ENCODE data around the gene PCOLCE2. TPM values are rescaled to one million over a fixed set of nuclear protein-coding genes. Genes with fewer than 3 reads are reported as not detected.

The PCOLCE2 gene
- total and polyA plus RNA-seq, 2 experiments from 2014 or later, result 45.4 to 46.4 TPM

- Histone ChIP-seq H2AFZ (no peak overlapping the region), H3K27me3 (replicated peaks; ENCODE audit: insufficient read depth) (no peaks in the 10 kb centered on the region), H3F3A (ENCODE audit: insufficient read depth) (peaks cover 3% of the 10 kb centered on the region), H3K79me2 (ENCODE audit: insufficient read depth) (no peaks in the 10 kb centered on the region), H3K27ac (no peak overlapping the region), H3K4me1 (ENCODE audit: insufficient read depth) (peaks cover 19% of the 10 kb centered on the region), H3K9ac (no peak overlapping the region), H3K36me3 (ENCODE audit: low read depth) (no peaks in the 10 kb centered on the region), H4K20me1 (ENCODE audit: insufficient read depth) (no peaks in the 10 kb centered on the region), H3K4me3 (no peak overlapping the region), H3K9me2 (ENCODE audit: insufficient read depth) (no peaks in the 10 kb centered on the region), H3K9me3 (ENCODE audit: low read depth) (no peaks in the 10 kb centered on the region), H3K4me2 (ENCODE audit: unreplicated experiment) (no peak overlapping the region)
- DNase-seq, result no peak
- in situ Hi-C loops (cut with MboI), result no loop called here
- TF ChIP-seq EZH2 (IDR thresholded peaks at IDR 0.05; ENCODE audit: insufficient read depth, poor library complexity, severe bottlenecking) (no peak), EZH2phosphoT487 (IDR thresholded peaks at IDR 0.05; ENCODE audit: insufficient read depth, low read depth) (no peak)
- 71 to 84% methylated on average over 3 of the region's 3 CpGs for WGBS, 2 experiments (ENCODE audit: low coverage in 1 of 2, low lambda C conversion rate in 2 of 2, missing lambda C conversion rate in 2 of 2)
These were observed 9.7 kb upstream of the PCOLCE2 start for GRCh38 chr3:142898346-142899213.

- no peak overlapping the region for H3K4me2 ChIP-seq (ENCODE audit: unreplicated experiment)
- H3K27ac ChIP-seq, result no peak overlapping the region
- H3K79me2 ChIP-seq (ENCODE audit: insufficient read depth), result no peaks in the 10 kb centered on the region
- no peak for TF ChIP-seq EZH2 (IDR thresholded peaks at IDR 0.05; ENCODE audit: insufficient read depth, poor library complexity, severe bottlenecking)
- TF ChIP-seq EZH2phosphoT487 (IDR thresholded peaks at IDR 0.05; ENCODE audit: insufficient read depth, low read depth), result no peak
- no peak overlapping the region for H3K4me3 ChIP-seq
- H3K9me2 ChIP-seq (ENCODE audit: insufficient read depth), result no peaks in the 10 kb centered on the region
- no peak overlapping the region for H3K9ac ChIP-seq
- H3K36me3 ChIP-seq (ENCODE audit: low read depth), result no peaks in the 10 kb centered on the region
- no peak for DNase-seq
- H4K20me1 ChIP-seq (ENCODE audit: insufficient read depth), result no peaks in the 10 kb centered on the region
- no peak overlapping the region for H2AFZ ChIP-seq
- peaks cover 3% of the 10 kb centered on the region for H3F3A ChIP-seq (ENCODE audit: insufficient read depth)
- 21 to 31% methylated on average over 2 of the region's 2 CpGs for WGBS, 2 experiments (ENCODE audit: low coverage in 1 of 2, low lambda C conversion rate in 2 of 2, missing lambda C conversion rate in 2 of 2)
- H3K4me1 ChIP-seq (ENCODE audit: insufficient read depth), result peaks cover 16% of the 10 kb centered on the region
- no peaks in the 10 kb centered on the region for H3K27me3 ChIP-seq (replicated peaks; ENCODE audit: insufficient read depth)
- no peaks in the 10 kb centered on the region for H3K9me3 ChIP-seq (ENCODE audit: low read depth)
- in situ Hi-C loops (cut with MboI), result no loop called here
These were observed 8.9 kb upstream of the PCOLCE2 start for GRCh38 chr3:142897807-142898206.

- in situ Hi-C loops (cut with MboI), result no loop called here
- Histone ChIP-seq H3K9me3 (ENCODE audit: low read depth) (no peaks in the 10 kb centered on the region), H3F3A (ENCODE audit: insufficient read depth) (no peaks in the 10 kb centered on the region; the same call in 1 of the 2 replicates), H2AFZ (no peak overlapping the region), H3K4me2 (ENCODE audit: unreplicated experiment) (no peak overlapping the region), H3K27ac (no peak overlapping the region), H3K36me3 (ENCODE audit: low read depth) (no peaks in the 10 kb centered on the region), H3K9ac (no peak overlapping the region), H3K4me3 (no peak overlapping the region), H3K79me2 (ENCODE audit: insufficient read depth) (no peaks in the 10 kb centered on the region), H3K4me1 (ENCODE audit: insufficient read depth) (peaks cover 10% of the 10 kb centered on the region; the same call in 1 of the 2 replicates), H4K20me1 (ENCODE audit: insufficient read depth) (no peaks in the 10 kb centered on the region), H3K9me2 (ENCODE audit: insufficient read depth) (no peaks in the 10 kb centered on the region), H3K27me3 (replicated peaks; ENCODE audit: insufficient read depth) (no peaks in the 10 kb centered on the region)
- 91 to 94% methylated on average over 1 of the region's 1 CpG for WGBS, 2 experiments (ENCODE audit: low coverage in 1 of 2, low lambda C conversion rate in 2 of 2, missing lambda C conversion rate in 2 of 2)
- TF ChIP-seq EZH2 (IDR thresholded peaks at IDR 0.05; ENCODE audit: insufficient read depth, poor library complexity, severe bottlenecking) (no peak), EZH2phosphoT487 (IDR thresholded peaks at IDR 0.05; ENCODE audit: insufficient read depth, low read depth) (no peak)
- no peak for DNase-seq
These were observed 8.1 kb upstream of the PCOLCE2 start for GRCh38 chr3:142896996-142897395.

GRCh38 chr3:142896201-142896755, 7.4 kb upstream of the PCOLCE2 start:
- Histone ChIP-seq H3K36me3 (ENCODE audit: low read depth) (no peaks in the 10 kb centered on the region), H3K9me3 (ENCODE audit: low read depth) (no peaks in the 10 kb centered on the region), H3K79me2 (ENCODE audit: insufficient read depth) (no peaks in the 10 kb centered on the region), H3K27ac (peak overlapping the region; percentile 23; the same call in 1 of the 2 replicates), H3K9me2 (ENCODE audit: insufficient read depth) (no peaks in the 10 kb centered on the region), H3K4me3 (no peak overlapping the region), H3K9ac (no peak overlapping the region), H3K4me2 (ENCODE audit: unreplicated experiment) (no peak overlapping the region), H2AFZ (peak overlapping the region; percentile 10), H3K4me1 (ENCODE audit: insufficient read depth) (peaks cover 10% of the 10 kb centered on the region; the same call in 1 of the 2 replicates), H3F3A (ENCODE audit: insufficient read depth) (no peaks in the 10 kb centered on the region; the same call in 1 of the 2 replicates), H4K20me1 (ENCODE audit: insufficient read depth) (no peaks in the 10 kb centered on the region), H3K27me3 (replicated peaks; ENCODE audit: insufficient read depth) (no peaks in the 10 kb centered on the region)
- DNase-seq, result peak; percentile 90
- TF ChIP-seq EZH2phosphoT487 (IDR thresholded peaks at IDR 0.05; ENCODE audit: insufficient read depth, low read depth) (no peak), EZH2 (IDR thresholded peaks at IDR 0.05; ENCODE audit: insufficient read depth, poor library complexity, severe bottlenecking) (no peak)
- in situ Hi-C loops (cut with MboI), result no loop called here
- WGBS, 2 experiments (ENCODE audit: low coverage in 1 of 2, low lambda C conversion rate in 2 of 2, missing lambda C conversion rate in 2 of 2), result 39 to 40% methylated on average over 9 of the region's 9 CpGs

All from GM23248 (cell line).